Large intestine (tissue), 3 donors: ENCODE measurements around the gene BEGAIN. TPM values are rescaled to one million over a fixed set of nuclear protein-coding genes. Genes with fewer than 3 reads are reported as not detected.

Experiments
- DNase-seq, 2 donors: peaks; one replicate each; pipeline versions ENCODE4 v3.0.0 to v3.0.0-alpha.2; 2013
- H3K27ac ChIP-seq: one replicate; pipeline ENCODE4 v1.5.1; 2013; ENCODE audit warnings: low read length
- H3K27me3 ChIP-seq: 2 replicates; pipeline ENCODE4 v1.6.1; 2013; ENCODE audit warnings: low read length; ENCODE audit not compliant: control insufficient read depth, insufficient read depth
- H3K36me3 ChIP-seq: 2 replicates; pipeline ENCODE4 v1.6.1; 2013; ENCODE audit warnings: low read length; ENCODE audit not compliant: control insufficient read depth, insufficient read depth
- H3K4me1 ChIP-seq: one replicate; pipeline ENCODE4 v1.6.1; 2013; ENCODE audit warnings: low read length; ENCODE audit not compliant: control insufficient read depth, insufficient read depth
- H3K4me3 ChIP-seq: one replicate; pipeline ENCODE4 v1.5.1; 2013; ENCODE audit warnings: low read length
- H3K9me3 ChIP-seq: one replicate; pipeline ENCODE4 v1.6.1; 2013; ENCODE audit warnings: mild to moderate bottlenecking, low read depth, low read length, moderate library complexity; ENCODE audit not compliant: control insufficient read depth
- WGBS: methylation state at CpG from one replicate; pipeline ENCODE4 v1.1.5; 2013; ENCODE audit warnings: low lambda C conversion rate; ENCODE audit not compliant: insufficient coverage; 5-methylcytosine and 5-hydroxymethylcytosine counted together
- polyA plus RNA-seq: library from polyadenylated mRNA; unstranded; fragments of 120-200 nt; gene quantifications from one replicate; pipeline ENCODE4 v1.2.1, GENCODE V29; 2013

BEGAIN gene
- polyA plus RNA-seq, 1 donor: 3.0 TPM

DNA sequence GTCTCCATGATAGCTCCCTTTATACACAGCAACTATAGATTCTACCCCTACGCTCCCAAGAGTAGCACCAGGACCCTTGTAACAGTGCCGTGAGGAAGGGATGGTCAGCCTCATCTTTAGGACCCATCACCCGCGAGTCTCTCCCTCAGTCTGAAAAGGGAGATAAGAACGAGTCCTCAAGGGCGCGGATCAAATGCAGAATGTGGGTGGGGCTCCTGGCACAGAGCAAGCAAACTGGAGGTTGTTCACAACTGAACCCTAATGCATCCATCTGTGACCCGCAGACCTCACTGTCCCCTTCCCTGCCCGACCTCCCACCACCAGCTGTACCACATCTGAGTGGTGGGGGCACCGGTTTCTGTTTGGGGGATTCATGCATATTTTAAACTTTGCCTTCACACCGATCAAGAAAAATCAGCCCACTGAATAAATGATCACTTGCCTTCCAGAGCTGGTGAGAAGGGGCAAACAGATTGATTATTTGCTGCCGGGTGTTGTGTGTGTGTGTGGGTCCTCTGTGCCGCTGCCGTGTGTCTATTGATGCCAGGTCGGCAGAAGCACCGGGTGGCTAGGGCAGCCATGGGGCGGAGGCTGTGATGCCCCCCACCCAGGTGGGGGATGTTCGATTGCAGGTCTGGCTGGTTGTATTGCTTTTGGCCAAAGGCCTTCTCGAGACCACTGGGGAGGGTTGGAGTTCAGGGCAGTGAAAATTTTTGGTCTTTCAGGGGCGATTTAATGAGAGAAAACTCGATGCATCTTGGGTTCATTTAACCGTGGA, 35.7 kb upstream of the BEGAIN start:
- Histone ChIP-seq H3K27me3 (peaks cover 30% of the 10 kb centered on the region), H3K4me1 (no peaks in the 10 kb centered on the region), H3K9me3 (no peaks in the 10 kb centered on the region), H3K4me3 (no peak overlapping the region), H3K27ac (no peak overlapping the region), H3K36me3 (no peaks in the 10 kb centered on the region)
- no peak for DNase-seq
- no CpG with 5 or more reads among the region's 22 CpGs for WGBS

DNA sequence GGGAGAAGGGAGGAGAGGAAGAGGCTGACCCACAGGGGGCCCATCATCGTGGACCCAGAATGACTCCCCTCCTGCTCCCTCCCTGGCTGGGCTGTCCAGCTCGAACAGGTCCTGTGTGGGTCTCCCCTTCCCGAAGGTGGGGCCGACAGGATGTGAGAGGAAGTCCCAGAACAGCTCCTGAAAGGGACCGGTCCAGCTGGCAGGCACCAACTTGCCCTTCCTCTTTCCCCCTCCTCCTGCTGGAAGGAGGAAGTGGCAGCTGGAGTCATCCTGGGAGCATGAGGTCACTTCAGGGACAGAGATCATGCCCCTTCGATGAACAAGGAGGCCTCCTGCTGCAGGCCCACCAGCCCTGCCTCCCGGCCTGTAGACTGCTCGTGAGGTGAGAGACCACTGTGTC, 35.0 kb upstream of the BEGAIN start:
- no CpG with 5 or more reads among the region's 8 CpGs for WGBS
- H3K9me3 ChIP-seq: peaks cover 1% of the 10 kb centered on the region
- H3K27ac ChIP-seq: no peak overlapping the region
- no peak for DNase-seq
- no peak overlapping the region for H3K4me3 ChIP-seq
- peaks cover 35% of the 10 kb centered on the region for H3K27me3 ChIP-seq
- H3K36me3 ChIP-seq: no peaks in the 10 kb centered on the region
- H3K4me1 ChIP-seq: no peaks in the 10 kb centered on the region

- Histone ChIP-seq H3K36me3 (no peaks in the 10 kb centered on the region), H3K27ac (no peak overlapping the region), H3K4me1 (no peaks in the 10 kb centered on the region), H3K9me3 (peaks cover 2% of the 10 kb centered on the region), H3K4me3 (no peak overlapping the region), H3K27me3 (peaks cover 35% of the 10 kb centered on the region)
- WGBS: no CpG with 5 or more reads among the region's 14 CpGs
- DNase-seq: no peak
These were observed 34.6 kb upstream of the BEGAIN start for GRCh38 chr14:100621806-100622205.

DNA sequence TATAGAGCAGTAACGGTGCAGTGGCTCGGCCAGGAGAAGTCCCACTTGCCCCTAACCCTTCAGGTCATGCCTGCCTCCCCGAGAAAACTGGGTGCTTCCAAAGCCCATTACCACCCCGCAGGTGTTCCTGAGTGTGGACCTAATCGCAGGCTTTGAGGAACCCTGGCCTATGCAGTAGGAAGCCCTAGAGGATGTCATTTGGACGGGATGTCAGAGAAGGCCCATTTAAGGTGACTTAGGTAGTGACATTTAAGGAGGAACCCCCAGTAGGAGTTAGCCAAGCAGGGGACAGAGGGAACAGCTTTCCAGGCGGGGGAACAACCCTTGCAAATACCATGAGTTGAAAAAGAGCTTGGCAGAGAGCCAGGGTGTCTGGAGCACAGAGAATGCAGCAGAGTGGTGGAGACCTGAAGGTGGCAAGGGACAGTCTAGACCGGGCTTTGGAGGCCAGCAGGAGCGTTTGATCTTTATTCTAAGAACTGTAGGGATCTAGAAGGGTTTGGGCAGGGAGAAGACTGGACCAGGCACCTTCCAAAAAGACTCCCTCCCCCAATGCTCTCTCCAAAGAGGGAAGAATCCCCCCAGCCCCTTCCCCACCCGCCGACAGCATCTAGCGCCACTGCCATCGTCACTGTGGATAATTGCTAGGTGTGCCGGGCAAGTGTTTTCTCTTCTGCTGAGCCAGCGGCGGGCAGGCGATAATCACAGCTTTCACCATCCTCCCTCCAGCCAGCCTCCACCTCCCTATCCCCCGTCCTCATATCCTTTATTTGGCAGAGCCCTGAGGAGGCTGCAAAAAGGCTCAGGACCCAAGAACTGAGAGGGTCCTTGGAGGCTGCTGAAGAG, 33.3 kb upstream of the BEGAIN start:
- WGBS: no CpG with 5 or more reads among the region's 18 CpGs
- peaks cover 38% of the 10 kb centered on the region for H3K27me3 ChIP-seq

GRCh38 chr14:100619396-100620254, 32.4 kb upstream of the BEGAIN start:
- Histone ChIP-seq H3K27me3 (peaks cover 38% of the 10 kb centered on the region), H3K9me3 (peaks cover 2% of the 10 kb centered on the region), H3K4me1 (no peaks in the 10 kb centered on the region), H3K4me3 (no peak overlapping the region), H3K36me3 (no peaks in the 10 kb centered on the region), H3K27ac (no peak overlapping the region)
- WGBS: no CpG with 5 or more reads among the region's 10 CpGs
- no peak for DNase-seq

More for the DNA sequence above, 33.3 kb upstream of the BEGAIN start:
- Histone ChIP-seq H3K4me1 (no peaks in the 10 kb centered on the region), H3K9me3 (peaks cover 2% of the 10 kb centered on the region), H3K27ac (no peak overlapping the region), H3K4me3 (no peak overlapping the region), H3K36me3 (no peaks in the 10 kb centered on the region)
- no peak for DNase-seq

GRCh38 chr14:100618763-100619320, 31.6 kb upstream of the BEGAIN start:
- H3K9me3 ChIP-seq: peaks cover 2% of the 10 kb centered on the region
- no peak for DNase-seq
- no peaks in the 10 kb centered on the region for H3K36me3 ChIP-seq
- no peaks in the 10 kb centered on the region for H3K4me1 ChIP-seq
- no peak overlapping the region for H3K27ac ChIP-seq
- H3K27me3 ChIP-seq: peaks cover 38% of the 10 kb centered on the region
- no peak overlapping the region for H3K4me3 ChIP-seq
- no CpG with 5 or more reads among the region's 10 CpGs for WGBS

- no peak for DNase-seq
- Histone ChIP-seq H3K27me3 (peaks cover 33% of the 10 kb centered on the region), H3K4me1 (no peaks in the 10 kb centered on the region), H3K9me3 (peaks cover 2% of the 10 kb centered on the region), H3K27ac (no peak overlapping the region), H3K36me3 (no peaks in the 10 kb centered on the region), H3K4me3 (no peak overlapping the region)
- WGBS: 0% methylated on average over 1 of the region's 9 CpGs
These were observed 31.1 kb upstream of the BEGAIN start for GRCh38 chr14:100618318-100618693.

- H3K4me1 ChIP-seq: no peaks in the 10 kb centered on the region
- no peak overlapping the region for H3K27ac ChIP-seq
- no CpG with 5 or more reads among the region's 20 CpGs for WGBS
- no peak for DNase-seq
- H3K36me3 ChIP-seq: no peaks in the 10 kb centered on the region
- H3K4me3 ChIP-seq: no peak overlapping the region
- peaks cover 30% of the 10 kb centered on the region for H3K27me3 ChIP-seq
- H3K9me3 ChIP-seq: peaks cover 2% of the 10 kb centered on the region
These were observed 30.4 kb upstream of the BEGAIN start for GRCh38 chr14:100617410-100618317.

DNA sequence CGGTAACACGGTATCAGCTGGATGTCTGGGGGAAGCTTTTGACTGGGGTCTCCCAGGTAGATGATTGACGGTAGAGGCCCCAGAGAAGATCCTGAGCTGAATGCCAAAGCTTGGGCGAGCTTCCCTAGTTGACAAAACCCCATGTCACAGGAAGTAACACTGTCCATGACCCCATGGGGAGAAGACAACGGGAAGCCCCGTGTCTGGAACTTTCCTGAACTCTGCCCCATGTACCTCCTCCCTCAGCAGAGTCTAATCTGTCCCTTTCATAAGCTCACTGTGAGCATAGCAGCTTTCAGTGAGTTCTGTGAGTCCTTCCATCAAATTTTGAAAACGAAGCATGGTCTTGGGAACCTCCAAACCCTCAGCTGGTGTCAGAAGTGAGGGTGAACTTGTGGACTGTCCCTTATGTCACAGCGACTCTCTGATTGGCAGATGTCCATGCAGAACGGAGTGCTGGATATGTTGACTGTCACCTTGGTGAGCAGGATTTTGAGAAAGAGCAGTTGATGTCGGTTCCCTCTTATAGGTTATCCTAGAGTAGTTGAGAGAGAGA, 29.7 kb upstream of the BEGAIN start:
- Histone ChIP-seq H3K36me3 (no peaks in the 10 kb centered on the region), H3K4me1 (no peaks in the 10 kb centered on the region), H3K4me3 (no peak overlapping the region), H3K9me3 (peaks cover 2% of the 10 kb centered on the region), H3K27me3 (peaks cover 26% of the 10 kb centered on the region), H3K27ac (no peak overlapping the region)
- no peak for DNase-seq
- no CpG with 5 or more reads among the region's 10 CpGs for WGBS
